GM12875 (cell line): ENCODE data around the gene ANAPC2.
"Not testable (repeated sequence)": the region's sequence is repeated elsewhere in the genome, so short reads cannot be mapped to it uniquely, and the experiment has no call there.

Experiments used
- H3K4me3 ChIP-seq: one replicate; pipeline ENCODE4 v1.5.1; 2011; ENCODE audit warnings: low read depth, low read length, control low read depth
- TF ChIP-seq, protein P1 (sequence below): IDR thresholded peaks from 2 replicates; pipeline ENCODE4 v1.5.1; 2011; ENCODE audit warnings: low read depth, mild to moderate bottlenecking, control low read depth, inconsistent platforms, low read length, moderate library complexity, borderline replicate concordance; ENCODE audit not compliant: insufficient read depth

ANAPC2 gene

DNA sequence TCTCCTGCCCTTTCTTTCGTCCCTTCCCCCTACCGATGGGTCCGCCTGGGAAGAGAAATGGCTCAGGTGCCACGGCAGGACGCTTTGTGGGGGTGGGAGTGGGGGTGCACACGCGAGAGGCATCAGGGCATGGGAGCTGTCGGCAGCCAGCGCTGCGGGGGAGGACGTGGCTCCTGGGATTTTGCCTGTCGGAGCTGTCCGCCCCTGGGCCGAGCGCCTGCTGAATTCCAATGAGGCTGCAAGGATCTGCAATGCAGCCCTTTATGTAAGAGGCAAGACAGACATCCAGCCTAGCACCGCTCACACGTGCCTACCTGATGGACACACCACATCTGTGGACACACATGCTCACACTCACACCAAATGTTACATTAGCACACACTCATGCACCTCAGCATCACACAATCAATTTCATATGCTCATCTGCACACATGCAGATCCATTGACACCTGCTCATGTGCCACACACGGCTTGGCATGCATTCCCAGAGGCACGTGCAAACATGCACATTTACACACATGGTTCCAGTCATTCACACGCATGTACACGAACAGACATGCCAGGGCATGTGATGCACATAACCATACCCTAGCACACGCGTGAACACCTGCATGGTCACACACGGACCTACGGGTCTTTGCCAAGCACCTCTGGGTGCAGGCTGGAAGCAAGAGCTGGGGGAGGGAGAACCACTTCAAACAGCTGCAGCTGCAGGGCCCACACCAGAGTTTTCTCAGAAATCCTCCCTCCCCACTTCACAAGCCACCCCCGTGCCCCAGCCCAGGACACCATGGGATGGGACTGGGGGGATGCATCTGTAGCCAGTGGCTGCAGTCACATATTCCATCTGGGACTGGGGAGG, 48.0 kb downstream of the ANAPC2 start:
- TF ChIP-seq, protein P1, sequence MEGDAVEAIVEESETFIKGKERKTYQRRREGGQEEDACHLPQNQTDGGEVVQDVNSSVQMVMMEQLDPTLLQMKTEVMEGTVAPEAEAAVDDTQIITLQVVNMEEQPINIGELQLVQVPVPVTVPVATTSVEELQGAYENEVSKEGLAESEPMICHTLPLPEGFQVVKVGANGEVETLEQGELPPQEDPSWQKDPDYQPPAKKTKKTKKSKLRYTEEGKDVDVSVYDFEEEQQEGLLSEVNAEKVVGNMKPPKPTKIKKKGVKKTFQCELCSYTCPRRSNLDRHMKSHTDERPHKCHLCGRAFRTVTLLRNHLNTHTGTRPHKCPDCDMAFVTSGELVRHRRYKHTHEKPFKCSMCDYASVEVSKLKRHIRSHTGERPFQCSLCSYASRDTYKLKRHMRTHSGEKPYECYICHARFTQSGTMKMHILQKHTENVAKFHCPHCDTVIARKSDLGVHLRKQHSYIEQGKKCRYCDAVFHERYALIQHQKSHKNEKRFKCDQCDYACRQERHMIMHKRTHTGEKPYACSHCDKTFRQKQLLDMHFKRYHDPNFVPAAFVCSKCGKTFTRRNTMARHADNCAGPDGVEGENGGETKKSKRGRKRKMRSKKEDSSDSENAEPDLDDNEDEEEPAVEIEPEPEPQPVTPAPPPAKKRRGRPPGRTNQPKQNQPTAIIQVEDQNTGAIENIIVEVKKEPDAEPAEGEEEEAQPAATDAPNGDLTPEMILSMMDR: no peak
- no peak overlapping the region for H3K4me3 ChIP-seq

DNA sequence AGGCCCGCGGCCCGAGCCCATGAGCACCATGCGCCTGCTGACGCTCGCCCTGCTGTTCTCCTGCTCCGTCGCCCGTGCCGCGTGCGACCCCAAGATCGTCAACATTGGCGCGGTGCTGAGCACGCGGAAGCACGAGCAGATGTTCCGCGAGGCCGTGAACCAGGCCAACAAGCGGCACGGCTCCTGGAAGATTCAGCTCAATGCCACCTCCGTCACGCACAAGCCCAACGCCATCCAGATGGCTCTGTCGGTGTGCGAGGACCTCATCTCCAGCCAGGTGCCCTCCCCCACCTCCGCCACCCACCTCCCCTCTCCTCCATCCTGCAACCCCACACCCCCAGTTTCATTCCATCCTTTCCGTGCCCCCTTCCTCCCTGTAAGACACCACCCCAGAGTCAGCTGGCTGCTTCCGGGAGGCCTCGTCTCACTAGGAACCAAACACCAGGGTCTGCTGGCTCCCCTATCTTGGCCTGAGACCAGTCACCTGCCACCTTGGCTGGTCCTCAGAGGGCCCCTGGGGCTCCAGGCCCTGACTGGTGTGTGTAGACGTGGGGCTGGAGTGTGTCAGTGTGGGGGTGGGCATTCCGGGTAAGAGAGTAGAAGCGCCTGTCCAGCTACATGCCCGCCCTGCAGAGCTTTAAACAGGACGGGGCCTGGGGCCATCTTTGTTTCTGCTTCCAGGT, 48.8 kb downstream of the ANAPC2 start:
- TF ChIP-seq, protein P1: no peak
- no peak overlapping the region for H3K4me3 ChIP-seq

DNA sequence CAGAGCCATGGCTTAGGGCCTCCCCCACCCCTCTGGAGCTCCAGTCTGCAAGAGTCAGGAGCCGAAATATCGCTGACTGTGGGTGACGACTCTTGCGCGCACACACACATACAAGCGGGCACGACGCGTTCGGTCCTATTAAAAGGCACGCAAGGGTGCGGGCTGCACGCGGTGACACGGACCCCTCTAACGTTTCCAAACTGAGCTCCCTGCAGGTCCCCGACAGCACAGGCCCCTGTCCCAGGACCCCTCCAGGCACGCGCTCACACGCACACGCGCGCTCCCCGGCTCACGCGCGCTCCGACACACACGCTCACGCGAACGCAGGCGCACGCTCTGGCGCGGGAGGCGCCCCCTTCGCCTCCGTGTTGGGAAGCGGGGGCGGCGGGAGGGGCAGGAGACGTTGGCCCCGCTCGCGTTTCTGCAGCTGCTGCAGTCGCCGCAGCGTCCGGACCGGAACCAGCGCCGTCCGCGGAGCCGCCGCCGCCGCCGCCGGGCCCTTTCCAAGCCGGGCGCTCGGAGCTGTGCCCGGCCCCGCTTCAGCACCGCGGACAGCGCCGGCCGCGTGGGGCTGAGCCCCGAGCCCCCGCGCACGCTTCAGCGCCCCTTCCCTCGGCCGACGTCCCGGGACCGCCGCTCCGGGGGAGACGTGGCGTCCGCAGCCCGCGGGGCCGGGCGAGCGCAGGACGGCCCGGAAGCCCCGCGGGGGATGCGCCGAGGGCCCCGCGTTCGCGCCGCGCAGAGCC, 49.5 kb downstream of the ANAPC2 start, which contains the start of gene GRIN1:
GRIN1 (plus strand) TSS at position 433 of the 746 bp plus-strand sequence. CDS start 333 bp downstream, outside the sequence.
- no peak within 1 kb of the TSS for H3K4me3 ChIP-seq
- TF ChIP-seq, protein P1: no peak

DNA sequence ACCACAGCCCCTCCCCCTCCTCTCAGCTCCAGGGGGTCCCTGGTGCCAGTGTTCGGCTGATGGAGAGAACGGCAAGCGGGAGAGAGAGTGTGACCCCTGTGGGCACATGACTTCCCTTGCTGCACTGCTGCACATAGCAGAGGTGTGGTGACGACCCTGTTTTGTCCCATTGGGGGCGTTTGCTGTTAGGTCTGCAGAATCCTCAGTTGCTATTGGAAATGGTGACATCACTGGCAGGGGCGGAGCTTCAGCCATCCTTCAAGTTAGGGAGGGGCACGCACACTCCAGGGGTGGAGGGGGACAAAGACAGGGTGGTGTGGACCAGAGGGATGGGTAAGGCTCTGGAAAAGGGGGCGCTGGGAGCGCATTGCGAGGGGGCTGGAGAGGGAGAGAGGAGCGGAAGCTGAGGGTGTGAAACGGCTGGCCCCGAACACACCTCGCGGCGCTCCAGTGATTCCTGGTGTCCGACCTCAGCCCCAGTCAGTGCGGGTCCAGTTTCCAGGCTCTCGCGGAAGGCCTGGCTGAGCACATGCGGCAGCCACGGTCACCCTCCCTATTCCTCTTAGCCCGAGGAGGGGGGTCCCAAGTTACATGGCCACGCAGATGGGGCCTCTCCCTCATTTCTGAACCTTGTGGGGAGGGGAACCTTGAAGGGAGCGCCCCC, 50.2 kb downstream of the ANAPC2 start:
- TF ChIP-seq, protein P1: no peak
- no peak overlapping the region for H3K4me3 ChIP-seq

DNA sequence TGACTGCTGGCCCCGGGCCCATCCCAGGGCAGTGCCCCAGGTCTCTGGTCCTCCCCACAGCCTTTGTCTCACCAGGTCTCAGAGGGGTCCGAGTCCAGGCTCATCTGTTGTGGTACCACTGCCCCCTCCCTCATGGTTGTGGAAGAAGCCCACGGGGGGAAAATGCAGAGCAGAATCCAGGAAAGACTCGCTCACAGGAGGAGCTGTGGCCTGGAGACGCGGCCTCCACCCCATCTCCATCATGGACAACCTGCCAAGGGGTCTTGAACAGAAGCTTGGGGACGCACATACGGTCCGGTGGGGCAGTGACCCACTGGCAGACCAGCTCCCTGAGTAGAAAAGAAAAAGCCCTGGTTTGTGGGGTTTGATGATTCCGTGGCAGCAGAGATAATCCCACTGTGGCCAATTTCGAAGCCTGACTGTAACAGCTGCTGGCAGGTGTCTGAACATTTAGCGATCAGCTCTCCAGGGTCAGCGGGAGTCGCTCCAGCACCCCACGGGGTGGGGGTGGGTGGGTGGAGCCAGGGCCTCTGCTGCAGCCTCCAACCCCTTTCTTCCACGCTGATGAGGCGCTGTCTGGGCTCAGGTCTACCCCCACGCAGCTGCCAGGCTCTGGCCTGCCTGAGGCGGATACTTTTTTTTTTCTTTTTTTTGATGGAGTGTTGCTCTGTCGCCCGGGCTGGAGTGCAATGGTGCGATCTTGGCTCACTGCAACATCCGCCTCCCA, 51.3 kb downstream of the ANAPC2 start:
- no peak overlapping the region for H3K4me3 ChIP-seq
- TF ChIP-seq, protein P1: no peak

DNA sequence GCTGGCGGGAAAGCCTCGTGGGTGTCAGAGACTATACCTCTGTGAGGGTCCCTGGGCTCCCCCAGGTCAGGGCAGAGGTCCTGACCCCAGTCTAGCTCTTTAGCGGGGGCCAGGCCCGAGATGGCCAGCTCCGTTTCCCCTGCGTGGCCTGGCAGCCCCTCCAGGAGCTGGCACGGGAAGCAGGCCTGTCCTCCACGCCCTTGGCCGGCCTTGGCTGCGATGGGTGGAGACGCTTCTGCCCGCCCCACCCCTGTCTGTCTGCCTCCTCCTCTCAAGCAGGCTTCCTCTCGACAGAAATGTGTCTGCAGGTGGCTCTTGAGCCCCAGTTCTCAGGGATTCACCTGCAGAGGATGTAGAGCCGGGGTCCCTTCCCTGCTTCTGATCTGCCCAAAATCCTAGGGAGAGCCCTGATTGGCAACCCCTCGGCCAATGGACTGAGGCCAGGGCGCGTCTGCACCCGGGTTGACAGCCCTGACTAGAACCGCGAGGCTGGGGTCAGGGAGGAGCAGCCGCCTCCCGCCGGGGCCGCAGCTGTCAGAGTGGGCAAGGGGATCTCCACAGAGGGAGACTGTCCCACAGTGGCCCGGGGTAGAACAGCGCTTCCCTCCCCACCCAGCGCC, 52.0 kb downstream of the ANAPC2 start:
- TF ChIP-seq, protein P1: no peak
- no peak overlapping the region for H3K4me3 ChIP-seq

DNA sequence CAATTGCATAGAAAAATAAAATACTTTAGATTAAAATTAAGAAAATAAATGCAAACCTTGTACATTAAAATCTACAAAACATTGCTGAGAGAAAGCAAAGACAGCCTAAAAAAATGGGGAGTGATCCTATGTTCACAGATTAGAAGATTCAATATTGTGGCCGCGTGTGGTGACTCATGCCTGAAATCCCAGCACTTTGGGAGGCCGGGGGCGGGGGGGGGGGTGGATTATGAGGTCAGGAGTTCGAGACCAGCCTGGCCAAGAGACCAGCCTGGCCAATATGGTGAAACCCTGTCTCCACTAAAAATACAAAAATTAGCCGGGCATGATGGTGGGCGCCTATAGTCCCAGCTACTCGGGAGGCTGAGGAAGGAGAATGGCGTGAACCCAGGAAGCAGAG, 53.2 kb downstream of the ANAPC2 start:
- H3K4me3 ChIP-seq: not testable (repeated sequence)
